Uterus (tissue), 4 donors: ENCODE data around the gene DCDC2B. TPM values are rescaled to one million over a fixed set of nuclear protein-coding genes. Genes with fewer than 3 reads are reported as not detected.

ENCODE experiments used
- DNase-seq, 2 donors: peaks; one replicate each; pipeline ENCODE4 v3.0.0-alpha.2; 2019 to 2020
- H3K27ac ChIP-seq, 2 donors: fragments of 200-600 bp; sonication (generic); 1 replicate in 1 of 2; 2 replicates in 1 of 2; pipeline ENCODE4 v1.5.1; 2016 to 2018
- H3K27me3 ChIP-seq, 2 donors: fragments of 200-600 bp; sonication (generic); one replicate each; pipeline ENCODE4 v1.5.1; 2018 to 2019; ENCODE audit warnings: control low read depth in 1 of 2
- H3K36me3 ChIP-seq, 2 donors: fragments of 200-600 bp; sonication (generic); one replicate each; pipeline ENCODE4 v1.5.1; 2019; ENCODE audit warnings: control low read depth in 1 of 2
- H3K4me1 ChIP-seq, 2 donors: fragments of 200-600 bp; sonication (generic); one replicate each; pipeline ENCODE4 v1.5.1; 2018 to 2019; ENCODE audit warnings: control low read depth in 1 of 2
- H3K4me3 ChIP-seq, 2 donors: fragments of 200-600 bp; sonication (generic); 1 replicate in 1 of 2; 2 replicates in 1 of 2; pipeline ENCODE4 v1.5.1; 2018 to 2019; ENCODE audit warnings: mild to moderate bottlenecking in 1 of 2
- H3K9me3 ChIP-seq, 2 donors: fragments of 200-600 bp; sonication (generic); one replicate each; pipeline ENCODE4 v1.5.1; 2019; ENCODE audit warnings: control low read depth in 1 of 2
- CTCF ChIP-seq, 4 experiments: fragments of 200-600 bp in 2 of 4; fragments of 450-650 bp in 2 of 4; sonication (generic) in 2 of 4; IDR thresholded peaks; one replicate each; pipeline ENCODE4 v1.5.1; 2016 to 2019; ENCODE audit warnings: antibody characterized with exemption in 4 of 4, mild to moderate bottlenecking in 2 of 4, moderate library complexity in 1 of 4
- POLR2A ChIP-seq, 2 donors: fragments of 450-650 bp; IDR thresholded peaks; one replicate each; pipeline ENCODE4 v1.6.1; 2016; ENCODE audit warnings: antibody characterized with exemption in 2 of 2, mild to moderate bottlenecking in 1 of 2, moderate library complexity in 1 of 2
- intact Hi-C: fragments of 100-400 bp; cut with DNase I; formaldehyde crosslinking; loops from one replicate; pipeline ENCODE4 v1.15.1; 2023; ENCODE audit warnings: low total_unique reads
- total RNA-seq, 4 donors: library from RNA; depleted of rRNA in 3 of 4; stranded (reverse); fragments of >200 nt in 3 of 4; gene quantifications; one replicate each; pipeline versions ENCODE4 v1.1.0 to v1.2.4, GENCODE V29; 2014 to 2023
- donor health status: DM: yes; HTN: yes; CAD: no.

The DCDC2B gene
- total RNA-seq, 4 donors from 2014 or later, result 0.26 to 0.62 TPM; not detected in 2

DNA sequence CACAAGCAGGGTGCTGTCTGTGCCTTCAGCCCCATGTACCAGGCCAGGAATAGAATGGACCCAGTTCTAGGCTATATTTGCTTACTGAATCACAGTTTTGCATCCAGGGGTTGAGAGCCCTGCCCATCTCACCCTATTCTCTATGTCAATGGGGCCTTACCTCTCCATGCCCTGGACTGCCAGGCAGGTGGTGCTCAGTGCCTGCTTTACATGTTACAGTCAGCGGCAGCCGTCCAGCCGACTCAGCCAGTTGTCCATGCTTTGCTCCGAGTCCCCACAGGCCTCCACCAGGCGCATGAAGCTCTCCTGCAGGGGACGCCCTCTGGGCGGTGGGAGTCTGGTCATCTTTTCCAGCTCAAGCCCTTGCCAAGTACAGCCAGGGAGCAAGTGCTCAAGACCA lies 25.9 kb downstream of the DCDC2B start:
- intact Hi-C loops, result no loop called here
- H3K4me1 ChIP-seq, result peaks cover 0 to 6% of the 10 kb centered on the region in 2 donors
- H3K27ac ChIP-seq, result no peak overlapping the region
- TF ChIP-seq CTCF (IDR thresholded peaks at IDR 0.05) (no peak), POLR2A (IDR thresholded peaks at IDR 0.05) (no peak)
- no peaks in the 10 kb centered on the region for H3K9me3 ChIP-seq
- H3K27me3 ChIP-seq, result no peaks in the 10 kb centered on the region
- no peak overlapping the region for H3K4me3 ChIP-seq
- DNase-seq, result no peak
- no peaks in the 10 kb centered on the region for H3K36me3 ChIP-seq

GRCh38 chr1:32239337-32239736 lies 30.4 kb downstream of the DCDC2B start:
- Histone ChIP-seq H3K4me3 (no peak overlapping the region), H3K36me3 (no peaks in the 10 kb centered on the region), H3K4me1 (peaks cover 0 to 6% of the 10 kb centered on the region in 2 donors), H3K9me3 (no peaks in the 10 kb centered on the region), H3K27me3 (no peaks in the 10 kb centered on the region), H3K27ac (peak overlapping the region; percentile 79 to 85)
- intact Hi-C loops, result no loop called here
- TF ChIP-seq CTCF (IDR thresholded peaks at IDR 0.05) (no peak), POLR2A (IDR thresholded peaks at IDR 0.05) (no peak)
- DNase-seq, result no peak

DNA sequence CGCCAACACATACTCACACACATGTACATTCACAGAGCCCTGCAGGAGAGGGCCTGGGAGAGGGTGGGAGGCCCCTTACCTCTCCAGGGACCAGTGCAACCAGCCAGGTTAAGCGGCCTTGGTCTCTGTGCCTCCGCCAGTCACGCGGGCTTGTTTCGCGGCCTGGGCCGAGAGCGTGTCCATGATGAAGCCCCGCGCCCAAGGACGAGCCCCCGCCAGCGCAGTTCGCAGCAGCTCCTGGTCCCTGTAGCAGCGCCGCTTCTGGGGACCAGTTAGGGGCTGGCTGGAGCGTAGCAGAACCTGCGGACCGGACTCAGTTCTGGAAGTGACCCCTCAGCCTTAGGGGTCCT lies 30.9 kb downstream of the DCDC2B start:
- intact Hi-C loops, result loop anchor here (10.0 kb wide), 1 partner anchor 75 kb away; no protein-coding TSS in a partner anchor
- no peaks in the 10 kb centered on the region for H3K36me3 ChIP-seq
- TF ChIP-seq POLR2A (IDR thresholded peaks at IDR 0.05), result no peak
- TF ChIP-seq CTCF (IDR thresholded peaks at IDR 0.05), result no peak

GRCh38 chr1:32240140-32240951 lies 31.5 kb downstream of the DCDC2B start:
- intact Hi-C loops, result loop anchor here (10.0 kb wide), 1 partner anchor 74 kb away; no protein-coding TSS in a partner anchor
- Histone ChIP-seq H3K9me3 (no peaks in the 10 kb centered on the region), H3K4me1 (peaks cover 0 to 6% of the 10 kb centered on the region in 2 donors), H3K27me3 (no peaks in the 10 kb centered on the region), H3K36me3 (no peaks in the 10 kb centered on the region), H3K27ac (peak overlapping the region; percentile 79 to 85), H3K4me3 (peak overlapping the region; percentile 60 to 68)
- DNase-seq, result peak; percentile 79 to 84
- TF ChIP-seq POLR2A (IDR thresholded peaks at IDR 0.05) (peak; percentile 57 to 83), CTCF (IDR thresholded peaks at IDR 0.05) (peak; percentile 27 to 43 (median 38))

More for the DNA sequence above, 30.9 kb downstream of the DCDC2B start:
- Histone ChIP-seq H3K4me3 (peak overlapping the region; percentile 60 to 68), H3K27me3 (no peaks in the 10 kb centered on the region), H3K9me3 (no peaks in the 10 kb centered on the region), H3K27ac (peak overlapping the region; percentile 79 to 85), H3K4me1 (peaks cover 0 to 6% of the 10 kb centered on the region in 2 donors)
- DNase-seq, result no peak
